HCT116 (cell line): ENCODE measurements around the gene SPTBN1. TPM values are rescaled to one million over a fixed set of nuclear protein-coding genes. Genes with fewer than 3 reads are reported as not detected.

ENCODE experiments used
- ATAC-seq: fragments of 200-7000 bp; cut with Tn5 transposase; 2 replicates; pipeline ENCODE4 v1.9.1; 2020; ENCODE audit warnings: mild to moderate bottlenecking, moderate library complexity
- BruUV-seq: library from RNA; stranded (reverse); fragments of 400-500 nt; replicated peaks from 2 replicates; lab custom pipeline; 2021; lab: Mats Ljungman, UMichigan
- CTCF ChIA-PET: fragments of 300-600 bp; sonication (Branson Sonifier 250); formaldehyde crosslinking; loops from one replicate; lab custom pipeline; 2021; ENCODE audit warnings: antibody characterized with exemption; lab: Charles Lee
- POLR2A ChIA-PET: fragments of 300-600, 350-600 bp; sonication (Branson Sonifier 250); formaldehyde crosslinking; loops from one replicate; lab custom pipeline; 2021; ENCODE audit warnings: antibody characterized with exemption; lab: Charles Lee
- RAD21 ChIA-PET, 2 experiments: fragments of 300-600 bp; sonication (Branson Sonifier 250); formaldehyde crosslinking; loops; one replicate each; lab custom pipeline; 2023; ENCODE audit warnings: low total read pairs in 2 of 2; ENCODE audit not compliant: uncharacterized antibody in 2 of 2, unreplicated experiment in 2 of 2, low non-redundant PET in 1 of 2; lab: Charles Lee
- DNase-seq: peaks from one replicate; pipeline ENCODE4 v3.0.0-alpha.2; 2010; ENCODE audit warnings: low read depth, low spot score
- H2AFZ ChIP-seq: fragments of 200-600 bp; shearing (Covaris generic), sonication (generic); 2 replicates; pipeline ENCODE4 v1.6.1; 2017; ENCODE audit warnings: low read depth, mixed run types, mixed read lengths, antibody characterized with exemption, low read length; ENCODE audit not compliant: poor library complexity, severe bottlenecking
- H3K27ac ChIP-seq: 2 replicates; pipeline ENCODE4 v1.5.1; 2012; ENCODE audit warnings: low read depth, low read length
- H3K27me3 ChIP-seq: fragments of 200-600 bp; sonication (generic); 2 replicates; pipeline ENCODE4 v1.6.1; 2016; ENCODE audit warnings: mixed run types, low read length, mixed read lengths; ENCODE audit not compliant: insufficient read depth
- H3K36me3 ChIP-seq, 2 experiments: fragments of 200-500 bp in 1 of 2; fragments of 200-600 bp in 1 of 2; sonication (Bioruptor generic) in 1 of 2; sonication (generic) in 1 of 2; 2 replicates each; pipeline versions ENCODE4 v1.5.1 to v1.6.1; 2014 to 2016; ENCODE audit warnings: low read length in 2 of 2, inconsistent platforms in 1 of 2, mixed read lengths in 1 of 2, mixed run types in 1 of 2; ENCODE audit not compliant: insufficient read depth in 2 of 2, control insufficient read depth in 1 of 2
- H3K4me1 ChIP-seq, 2 experiments: fragments of 200-600 bp in 1 of 2; sonication (generic) in 1 of 2; 2 replicates each; pipeline versions ENCODE4 v1.5.1 to v1.6.1; 2012 to 2017; ENCODE audit warnings: low read length in 2 of 2, inconsistent platforms in 1 of 2, mild to moderate bottlenecking in 1 of 2, mixed read lengths in 1 of 2, mixed run types in 1 of 2, moderate library complexity in 1 of 2; ENCODE audit not compliant: insufficient read depth in 2 of 2, control insufficient read depth in 1 of 2
- H3K4me2 ChIP-seq: fragments of 200-600 bp; sonication (generic); 2 replicates; pipeline ENCODE4 v1.6.1; 2017; ENCODE audit warnings: mixed run types, low read length, mixed read lengths
- H3K4me3 ChIP-seq, 2 experiments: fragments of 200-600 bp in 1 of 2; sonication (generic) in 1 of 2; replicated peaks in 1 of 2; 2 replicates each; pipeline ENCODE4 v1.5.1; 2011 to 2016; ENCODE audit warnings: low read length in 2 of 2, control low read depth in 1 of 2, low read depth in 1 of 2, mild to moderate bottlenecking in 1 of 2, mixed read lengths in 1 of 2, mixed run types in 1 of 2
- H3K79me2 ChIP-seq: fragments of 200-600 bp; sonication (generic); 2 replicates; pipeline ENCODE4 v1.6.1; 2017; ENCODE audit warnings: mild to moderate bottlenecking, mixed run types, low read length, moderate library complexity, mixed read lengths; ENCODE audit not compliant: insufficient read depth
- H3K9ac ChIP-seq: fragments of 200-600 bp; sonication (generic); 2 replicates; pipeline ENCODE4 v1.6.1; 2016; ENCODE audit warnings: low read length, mixed read lengths
- H3K9me2 ChIP-seq: fragments of 200-600 bp; sonication (generic), shearing (Covaris generic); 2 replicates; pipeline ENCODE4 v1.6.1; 2017; ENCODE audit warnings: mixed run types, mild to moderate bottlenecking, moderate library complexity; ENCODE audit not compliant: insufficient read depth
- H3K9me3 ChIP-seq, 2 experiments: fragments of 200-500 bp in 1 of 2; fragments of 200-600 bp in 1 of 2; sonication (Bioruptor generic) in 1 of 2; sonication (generic) in 1 of 2; 2 replicates each; pipeline ENCODE4 v1.6.1; 2014 to 2017; ENCODE audit warnings: low read length in 2 of 2, mixed read lengths in 2 of 2, inconsistent platforms in 1 of 2, low read depth in 1 of 2, mild to moderate bottlenecking in 1 of 2, mixed run types in 1 of 2, moderate library complexity in 1 of 2; ENCODE audit not compliant: control insufficient read depth in 1 of 2, insufficient read depth in 1 of 2
- H4K20me1 ChIP-seq: fragments of 200-600 bp; sonication (generic), shearing (Covaris generic); 2 replicates; pipeline ENCODE4 v1.6.1; 2017; ENCODE audit warnings: mixed run types, mild to moderate bottlenecking, moderate library complexity; ENCODE audit not compliant: insufficient read depth
- ATF3 ChIP-seq: IDR thresholded peaks from 2 replicates; pipeline ENCODE4 v1.6.1; 2012
- EGR1 ChIP-seq: IDR thresholded peaks from 2 replicates; pipeline ENCODE4 v1.6.1; 2012; ENCODE audit warnings: low read depth
- ELF1 ChIP-seq: IDR thresholded peaks from 2 replicates; pipeline ENCODE4 v1.6.1; 2012; ENCODE audit warnings: low read depth, borderline replicate concordance
- POLR2AphosphoS5 ChIP-seq: IDR thresholded peaks from 2 replicates; pipeline ENCODE4 v1.6.1; 2011; ENCODE audit warnings: mild to moderate bottlenecking, low read depth, low read length, moderate library complexity
- REST ChIP-seq: IDR thresholded peaks from 2 replicates; pipeline ENCODE4 v1.6.1; 2012; ENCODE audit warnings: low read depth
- SIN3A ChIP-seq: IDR thresholded peaks from 2 replicates; pipeline ENCODE4 v1.6.1; 2012; ENCODE audit warnings: low read depth
- TCF7L2 ChIP-seq: IDR thresholded peaks from 2 replicates; pipeline ENCODE4 v1.7.0; 2011; ENCODE audit warnings: borderline replicate concordance, inconsistent platforms; ENCODE audit not compliant: insufficient read depth, insufficient read length; ENCODE audit errors: extremely low read depth
- YY1 ChIP-seq: IDR thresholded peaks from 2 replicates; pipeline ENCODE4 v1.6.1; 2011; ENCODE audit warnings: low read length, low read depth, moderate library complexity, mild to moderate bottlenecking; ENCODE audit not compliant: insufficient replicate concordance; ENCODE audit errors: extremely low read depth
- ZNF274 ChIP-seq: fragments of 200-500 bp; sonication (Bioruptor generic); IDR thresholded peaks from 2 replicates; pipeline ENCODE4 v1.6.1; 2014; ENCODE audit warnings: mild to moderate bottlenecking, low read depth, low read length, inconsistent platforms
- intact Hi-C: fragments of 100-400 bp; cut with micrococcal nuclease; formaldehyde crosslinking; loops from 2 replicates; pipeline ENCODE4 v1.10.0; 2022
- total RNA-seq: library from RNA; stranded (reverse); gene quantifications from one replicate; pipeline ENCODE4 v1.2.1, GENCODE V29; 2021; ENCODE audit not compliant: unreplicated experiment

Gene SPTBN1
- total RNA-seq, 1 experiment from 2014 or later, result 84.4 TPM

GRCh38 chr2:54589038-54589339 lies 132.9 kb downstream of the SPTBN1 start:
- H3K9me3 ChIP-seq, result no peaks in the 10 kb centered on the region
- H3K4me2 ChIP-seq, result no peak overlapping the region
- ChIA-PET RAD21 (no interaction called here), CTCF (no interaction called here)
- H2AFZ ChIP-seq, result no peak overlapping the region
- BruUV-seq, result no TSS peak
- H3K9ac ChIP-seq, result no peak overlapping the region
- peaks cover 54% of the 10 kb centered on the region for H3K79me2 ChIP-seq
- no peaks in the 10 kb centered on the region for H3K9me2 ChIP-seq
- H3K4me1 ChIP-seq, result no peaks in the 10 kb centered on the region
- H3K36me3 ChIP-seq, result 0 out of 4 replicates have a peak, but pooled peaks cover 0 to 4% of the 10 kb centered on the region in 2 experiments
- no peak overlapping the region for H3K4me3 ChIP-seq
- TF ChIP-seq POLR2AphosphoS5 (no peak), YY1 (no peak), ATF3 (no peak), ZNF274 (no peak)
- TF ChIP-seq, all 23 proteins: peak for 0
- Histone ChIP-seq H3K27ac (no peak overlapping the region), H3K27me3 (no peaks in the 10 kb centered on the region), H4K20me1 (no peaks in the 10 kb centered on the region)
- DNase-seq (no peak), ATAC-seq (no peak)
- intact Hi-C loops, result no loop called here
- POLR2A ChIA-PET, result no interaction called here

GRCh38 chr2:54589340-54590215 lies 133.5 kb downstream of the SPTBN1 start:
- ATAC-seq, result no peak
- 0 out of 4 replicates have a peak, but pooled peaks cover 0 to 4% of the 10 kb centered on the region in 2 experiments for H3K36me3 ChIP-seq
- BruUV-seq, result no TSS peak
- H3K9me3 ChIP-seq, result no peaks in the 10 kb centered on the region
- no peak for TF ChIP-seq EGR1
- TF ChIP-seq TCF7L2, result no peak
- TF ChIP-seq ELF1, result no peak
- no peak for TF ChIP-seq REST
- no peak for TF ChIP-seq SIN3A
- TF ChIP-seq, all 23 proteins: peak for 0
- ChIA-PET POLR2A (no interaction called here), RAD21 (no interaction called here), CTCF (no interaction called here)
- intact Hi-C loops, result no loop called here
- H2AFZ ChIP-seq, result no peak overlapping the region
- H3K4me2 ChIP-seq, result no peak overlapping the region
- no peaks in the 10 kb centered on the region for H4K20me1 ChIP-seq
- H3K79me2 ChIP-seq, result peaks cover 52% of the 10 kb centered on the region
- H3K9ac ChIP-seq, result no peak overlapping the region
- no peaks in the 10 kb centered on the region for H3K9me2 ChIP-seq
- H3K27ac ChIP-seq, result no peak overlapping the region
- no peaks in the 10 kb centered on the region for H3K27me3 ChIP-seq
- no peak overlapping the region for H3K4me3 ChIP-seq
- no peak for DNase-seq
- H3K4me1 ChIP-seq, result no peaks in the 10 kb centered on the region
